T-cell (primary cell): Measurements from ENCODE around the gene TEX261. TPM values are rescaled to one million over a fixed set of nuclear protein-coding genes. Genes with fewer than 3 reads are reported as not detected.
"Not testable (repeated sequence)": the region's sequence is repeated elsewhere in the genome, so short reads cannot be mapped to it uniquely, and the experiment has no call there.

Source experiments
- ATAC-seq, 4 experiments: fragments of 200-7000 bp in 3 of 4; fragments of 150-1000 bp in 1 of 4; cut with Tn5 transposase; replicated peaks in 1 of 4; 1 replicate in 3 of 4; 2 replicates in 1 of 4; pipeline ENCODE4 v1.10.0; 2021; ENCODE audit warnings: moderate library complexity in 3 of 4, mild to moderate bottlenecking in 2 of 4, moderate number of reproducible peaks in 1 of 4
- CTCF ChIA-PET, 2 donors: fragments of 300-600 bp; sonication (Branson Sonifier 250); formaldehyde crosslinking; loops; one replicate each; lab custom pipeline; 2022; ENCODE audit warnings: antibody characterized with exemption in 2 of 2; lab: Charles Lee
- POLR2A ChIA-PET, 2 donors: fragments of 300-600 bp; sonication (Branson Sonifier 250); formaldehyde crosslinking; loops; one replicate each; lab custom pipeline; 2022; ENCODE audit warnings: antibody characterized with exemption in 2 of 2; lab: Charles Lee
- DNase-seq, 35 experiments: peaks; one replicate each; pipeline versions ENCODE4 v3.0.0 to v3.0.0-alpha.2; 2013 to 2023
- H3K27ac ChIP-seq: one replicate; pipeline ENCODE4 v1.5.1; 2013; ENCODE audit warnings: low read length
- H3K27me3 ChIP-seq, 2 experiments: replicated peaks in 1 of 2; 1 replicate in 1 of 2; 2 replicates in 1 of 2; pipeline versions ENCODE4 v1.6.1 to v1.7.0; 2013; ENCODE audit warnings: low read length in 1 of 2, mixed read lengths in 1 of 2; ENCODE audit not compliant: control insufficient read depth in 2 of 2, insufficient read depth in 2 of 2; ENCODE audit errors: extremely low read depth in 1 of 2
- H3K36me3 ChIP-seq, 2 donors: 1 replicate in 1 of 2; 2 replicates in 1 of 2; pipeline versions ENCODE4 v1.6.1 to v1.7.0; 2013; ENCODE audit warnings: low read length in 1 of 2; ENCODE audit not compliant: control insufficient read depth in 2 of 2, insufficient read depth in 1 of 2; ENCODE audit errors: extremely low read depth in 1 of 2
- H3K4me1 ChIP-seq, 2 experiments: 1 replicate in 1 of 2; 2 replicates in 1 of 2; pipeline versions ENCODE4 v1.6.1 to v1.7.0; 2013; ENCODE audit warnings: low read length in 2 of 2, mixed read lengths in 1 of 2; ENCODE audit not compliant: insufficient read depth in 2 of 2, control insufficient read depth in 1 of 2; ENCODE audit errors: extremely low read depth in 1 of 2
- H3K4me3 ChIP-seq, 2 donors: 1 replicate in 1 of 2; 2 replicates in 1 of 2; pipeline versions ENCODE4 v1.5.1 to v1.7.0; 2013; ENCODE audit warnings: mild to moderate bottlenecking in 2 of 2, low read length in 1 of 2, moderate library complexity in 1 of 2; ENCODE audit not compliant: control insufficient read depth in 1 of 2; ENCODE audit errors: extremely low read depth in 1 of 2
- H3K9me3 ChIP-seq: 2 replicates; pipeline ENCODE4 v1.7.0; 2013
- H3K27ac Mint-ChIP-seq, 2 donors: one replicate each; pipeline ENCODE4 v1.8.0; 2020 to 2021; ENCODE audit warnings: mild to moderate bottlenecking in 2 of 2, mixed read lengths in 2 of 2
- H3K27me3 Mint-ChIP-seq, 2 donors: one replicate each; pipeline ENCODE4 v1.8.0; 2021 to 2022; ENCODE audit warnings: mixed read lengths in 2 of 2
- H3K36me3 Mint-ChIP-seq: one replicate; pipeline ENCODE4 v1.8.0; 2021; ENCODE audit warnings: mixed read lengths
- H3K4me1 Mint-ChIP-seq, 3 donors: one replicate each; pipeline ENCODE4 v1.8.0; 2020 to 2022; ENCODE audit warnings: mixed read lengths in 3 of 3, mild to moderate bottlenecking in 1 of 3
- H3K4me3 Mint-ChIP-seq, 3 donors: one replicate each; pipeline ENCODE4 v1.8.0; 2020 to 2022; ENCODE audit warnings: mild to moderate bottlenecking in 3 of 3, mixed read lengths in 3 of 3, moderate library complexity in 3 of 3
- H3K9me3 Mint-ChIP-seq, 3 donors: one replicate each; pipeline ENCODE4 v1.8.0; 2020 to 2022; ENCODE audit warnings: mixed read lengths in 3 of 3
- WGBS: methylation state at CpG from one replicate; pipeline ENCODE4 v1.1.5; 2013; ENCODE audit warnings: missing lambda C conversion rate; ENCODE audit not compliant: insufficient coverage; 5-methylcytosine and 5-hydroxymethylcytosine counted together
- total RNA-seq, 35 experiments: library from RNA in 6 of 35; stranded (reverse) in 6 of 35; fragments of 120-200 nt in 1 of 35; gene quantifications; one replicate each; pipeline versions ENCODE4 v1.2.1 to v1.2.4 and lab custom pipeline; 2013 to 2026

Gene TEX261
- total RNA-seq, 5 donors from 2014 or later (not counting 1 experiment from before 2014, with no cell fraction given), result 35.9 to 60.3 (median 48.1) TPM

GRCh38 chr2:71019989-71020388 is 25.3 kb upstream of the TEX261 start:
- H3K36me3 Mint-ChIP-seq, H3K4me1 Mint-ChIP-seq, H3K27me3 Mint-ChIP-seq, H3K9me3 Mint-ChIP-seq, ATAC-seq, H3K27me3 ChIP-seq, H3K9me3 ChIP-seq, H3K4me1 ChIP-seq, H3K27ac Mint-ChIP-seq, H3K27ac ChIP-seq, H3K36me3 ChIP-seq, H3K4me3 Mint-ChIP-seq, H3K4me3 ChIP-seq, POLR2A ChIA-PET, DNase-seq: not testable (repeated sequence)
- no CpG with 5 or more reads among the region's 6 CpGs for WGBS
- CTCF ChIA-PET, result interaction anchor here in 1 of 2 donors (0.6 kb wide), 1 partner anchor 634 kb away, joined by 7 read pairs; no protein-coding TSS in a partner anchor

DNA sequence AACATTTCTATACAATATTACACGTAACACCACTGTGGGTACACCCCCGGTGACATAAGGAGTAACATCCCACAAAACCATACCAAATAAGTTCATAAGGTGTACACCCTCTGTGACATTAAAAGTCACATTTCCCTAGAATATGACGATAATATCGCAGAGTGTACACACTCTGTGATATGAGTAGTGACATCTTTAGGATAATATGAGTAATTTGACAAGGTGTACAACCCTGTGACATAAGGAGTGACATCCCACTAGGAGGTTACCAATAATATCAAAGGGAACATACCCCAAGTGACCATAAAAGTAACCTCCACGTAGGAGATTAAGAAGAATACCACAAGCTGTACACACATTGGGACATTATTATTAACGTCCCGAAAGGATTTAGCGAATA is 24.0 kb upstream of the TEX261 start:
- no peak for ATAC-seq
- Mint-ChIP-seq H3K9me3 (no peaks in the 10 kb centered on the region), H3K4me1 (peaks cover 6 to 7% (median 6%) of the 10 kb centered on the region in 3 donors), H3K36me3 (no peaks in the 10 kb centered on the region), H3K27me3 (no peaks in the 10 kb centered on the region), H3K4me3 (no peak overlapping the region), H3K27ac (no peak overlapping the region)
- H3K27me3 ChIP-seq, result no peaks in the 10 kb centered on the region
- no peaks in the 10 kb centered on the region for H3K9me3 ChIP-seq
- CTCF ChIA-PET, result no interaction called here
- H3K36me3 ChIP-seq, result no peaks in the 10 kb centered on the region
- no CpG with 5 or more reads among the region's 8 CpGs for WGBS
- H3K4me1 ChIP-seq, result peaks cover 0 to 4% of the 10 kb centered on the region in 2 experiments
- no peak overlapping the region for H3K27ac ChIP-seq
- H3K4me3 ChIP-seq, result no peak overlapping the region
- no peak for DNase-seq
- POLR2A ChIA-PET, result no interaction called here

DNA sequence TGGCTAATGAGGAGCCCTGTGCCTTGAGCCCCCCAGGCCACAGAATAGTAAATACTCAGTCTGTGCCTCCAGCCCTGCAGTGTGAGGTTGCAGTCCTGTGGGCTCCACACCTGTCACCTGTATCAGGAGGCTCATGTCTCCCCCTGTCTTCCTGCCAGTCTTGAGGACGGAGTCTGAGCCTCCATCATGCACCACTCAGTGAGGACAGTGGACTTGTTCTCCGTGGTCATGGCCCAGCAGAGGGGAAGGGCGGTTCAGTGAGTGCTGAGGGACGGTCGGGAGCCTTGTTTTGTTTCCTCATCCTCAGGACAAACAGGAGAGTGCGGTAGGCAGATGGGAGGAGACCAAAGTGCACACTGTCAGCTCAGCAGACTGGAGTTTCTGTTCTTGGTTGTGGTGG is 17.1 kb upstream of the TEX261 start:
- ATAC-seq, CTCF ChIA-PET, H3K36me3 ChIP-seq: not testable (repeated sequence)

DNA sequence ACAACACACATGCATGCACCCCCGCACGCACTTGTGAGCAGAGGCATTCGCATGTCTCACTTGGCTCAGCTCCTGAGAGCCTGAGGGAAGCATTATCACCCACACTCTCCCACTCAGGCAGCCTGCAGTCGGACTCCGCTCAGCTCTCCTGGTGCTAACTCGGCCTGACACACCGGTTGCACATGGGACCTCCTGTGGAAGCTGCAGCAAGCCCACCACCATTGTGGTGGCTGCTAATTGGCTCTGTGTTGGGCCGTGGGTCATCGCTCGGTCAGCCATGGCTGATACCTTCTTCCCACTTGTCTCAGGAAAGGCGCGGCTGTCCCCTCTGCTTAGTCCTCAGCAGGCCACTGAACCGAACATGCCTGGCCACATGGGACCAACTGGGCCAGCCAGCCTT is 13.7 kb upstream of the TEX261 start:
- WGBS, result 90% methylated on average over 2 of the region's 13 CpGs
- Mint-ChIP-seq H3K36me3 (no peaks in the 10 kb centered on the region), H3K4me1 (no peaks in the 10 kb centered on the region), H3K27me3 (peaks cover 29 to 39% of the 10 kb centered on the region in 2 donors), H3K9me3 (no peaks in the 10 kb centered on the region), H3K4me3 (no peak overlapping the region), H3K27ac (no peak overlapping the region)
- ATAC-seq (no peak), DNase-seq (no peak)
- Histone ChIP-seq H3K36me3 (no peaks in the 10 kb centered on the region), H3K4me3 (no peak overlapping the region), H3K4me1 (no peaks in the 10 kb centered on the region), H3K27me3 (peaks cover 0 to 38% of the 10 kb centered on the region in 2 experiments), H3K27ac (no peak overlapping the region), H3K9me3 (no peaks in the 10 kb centered on the region)
- ChIA-PET CTCF (no interaction called here), POLR2A (no interaction called here)

More for the DNA sequence above, 17.1 kb upstream of the TEX261 start:
- H3K4me1 ChIP-seq, H3K4me1 Mint-ChIP-seq, POLR2A ChIA-PET, H3K36me3 Mint-ChIP-seq, H3K27ac ChIP-seq, H3K4me3 ChIP-seq, H3K27ac Mint-ChIP-seq, DNase-seq, H3K4me3 Mint-ChIP-seq, H3K9me3 Mint-ChIP-seq, H3K9me3 ChIP-seq: not testable (repeated sequence)
- peaks cover 24 to 30% of the 10 kb centered on the region in 2 donors for H3K27me3 Mint-ChIP-seq
- peaks cover 0 to 25% of the 10 kb centered on the region in 2 experiments for H3K27me3 ChIP-seq
- WGBS, result 13% methylated on average over 3 of the region's 6 CpGs

- ChIA-PET POLR2A (no interaction called here), CTCF (interaction anchor here in 1 of 2 donors (0.7 to 0.8 kb wide), 2 partner anchors 23 to 55 kb away, joined by 3 read pairs; no protein-coding TSS in a partner anchor)
- H3K9me3 ChIP-seq, result no peaks in the 10 kb centered on the region
- H3K4me3 ChIP-seq, result no peak overlapping the region
- Mint-ChIP-seq H3K4me3 (no peak overlapping the region), H3K27me3 (peaks cover 24 to 36% of the 10 kb centered on the region in 2 donors), H3K27ac (no peak overlapping the region), H3K36me3 (no peaks in the 10 kb centered on the region), H3K9me3 (no peaks in the 10 kb centered on the region), H3K4me1 (no peaks in the 10 kb centered on the region)
- H3K4me1 ChIP-seq, result no peaks in the 10 kb centered on the region
- WGBS, result 83% methylated on average over 3 of the region's 5 CpGs
- H3K36me3 ChIP-seq, result no peaks in the 10 kb centered on the region
- no peak overlapping the region for H3K27ac ChIP-seq
- ATAC-seq (no peak), DNase-seq (no peak)
- H3K27me3 ChIP-seq, result peaks cover 0 to 38% of the 10 kb centered on the region in 2 experiments
Observed at GRCh38 chr2:71006955-71007799, 12.5 kb upstream of the TEX261 start.

DNA sequence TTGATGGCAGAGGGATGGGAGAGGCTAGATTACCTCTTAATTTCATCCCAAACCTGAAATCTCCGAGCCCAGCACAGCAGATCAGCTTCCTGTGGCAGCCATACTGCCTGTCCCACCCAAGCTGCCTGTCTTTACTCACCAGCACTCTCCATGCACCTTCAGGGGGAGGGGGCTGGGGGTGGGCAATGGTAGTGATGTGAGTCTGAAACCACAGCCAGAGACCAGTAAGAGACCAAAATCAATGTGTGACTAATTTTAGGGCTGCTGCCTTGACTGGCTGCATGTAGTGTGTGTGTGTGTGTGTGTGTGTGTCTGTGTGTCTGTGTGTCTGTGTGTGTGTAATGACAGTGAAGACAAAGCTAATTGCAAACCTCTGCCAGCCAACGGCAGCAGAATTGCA is 11.7 kb upstream of the TEX261 start:
- Mint-ChIP-seq H3K36me3 (no peaks in the 10 kb centered on the region), H3K4me3 (no peak overlapping the region), H3K27me3 (peaks cover 17 to 30% of the 10 kb centered on the region in 2 donors), H3K4me1 (peaks cover 0 to under 1% (median under 1%) of the 10 kb centered on the region in 3 donors), H3K27ac (no peak overlapping the region), H3K9me3 (no peaks in the 10 kb centered on the region)
- Histone ChIP-seq H3K27ac (no peak overlapping the region), H3K36me3 (no peaks in the 10 kb centered on the region), H3K4me3 (no peak overlapping the region), H3K9me3 (no peaks in the 10 kb centered on the region), H3K27me3 (peaks cover 0 to 35% of the 10 kb centered on the region in 2 experiments), H3K4me1 (peaks cover 0 to 3% of the 10 kb centered on the region in 2 experiments)
- ATAC-seq, result no peak
- ChIA-PET POLR2A (no interaction called here), CTCF (interaction anchor here in 1 of 2 donors (0.7 kb wide), 1 partner anchor 54 kb away, joined by 3 read pairs; no protein-coding TSS in a partner anchor)
- no peak for DNase-seq
- 100% methylated on average over 1 of the region's 2 CpGs for WGBS
